Stimulated activated CD4-positive, alpha-beta T cell treated with anti-CD3 and anti-CD28 coated beads, TNF-alpha, amount 100 ng/mL, for 24 hours (primary cell): ENCODE results near the gene DEFB131B.
"Not testable (repeated sequence)": the region's sequence is repeated elsewhere in the genome, so short reads cannot be mapped to it uniquely, and the experiment has no call there.

ENCODE experiments used
- DNase-seq, 3 experiments: peaks; one replicate each; pipeline ENCODE4 v3.0.0-alpha.2; 2020; ENCODE audit warnings: low read depth in 3 of 3

The DEFB131B gene

GRCh38 chr11:71878059-71878458 lies at the start of gene DEFB131B:
Gene DEFB131B (plus strand): TSS chr11:71878453. CDS start chr11:71878453, 0 bp downstream.
- not testable (repeated sequence) for DNase-seq

- not testable (repeated sequence) for DNase-seq
Measured at GRCh38 chr11:71829247-71829646, 49.0 kb upstream of the DEFB131B start.

DNA sequence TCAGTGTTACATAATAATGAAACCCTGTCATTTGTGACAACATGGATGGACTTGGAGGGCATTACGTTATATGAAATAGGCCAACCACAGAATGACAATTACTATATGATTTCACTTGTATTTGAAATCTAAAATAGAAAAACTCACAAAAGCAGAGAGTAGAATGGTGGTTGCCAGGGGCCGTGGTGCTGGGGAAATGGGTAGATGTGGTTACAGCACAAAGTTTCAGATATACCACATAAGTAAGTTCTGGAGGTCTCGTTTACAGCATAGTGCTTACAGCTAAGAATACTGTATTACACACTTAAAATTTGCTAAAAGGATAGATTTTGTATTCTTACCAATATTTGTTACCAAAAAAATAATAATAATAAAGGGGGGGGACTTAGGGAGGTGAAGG lies 48.6 kb upstream of the DEFB131B start:
- DNase-seq, result not testable (repeated sequence)

DNA sequence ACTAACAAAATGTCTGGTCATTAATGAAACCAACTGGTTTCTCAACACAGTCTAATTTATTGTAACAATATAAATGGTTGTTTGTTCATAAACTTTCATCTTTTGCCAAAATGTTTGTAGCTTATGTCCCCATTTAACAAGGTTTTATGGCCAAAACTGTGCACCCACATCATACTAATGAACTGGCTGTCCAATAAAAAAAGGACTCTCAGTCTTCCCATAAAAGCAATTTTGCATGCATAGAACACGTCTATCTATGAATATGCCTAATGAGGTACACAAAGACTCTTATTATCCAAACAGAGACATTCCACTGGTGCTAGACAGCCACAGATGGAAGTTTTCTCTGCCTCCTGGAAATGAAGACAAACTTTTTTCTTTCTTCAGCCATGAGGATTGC lies 45.4 kb upstream of the DEFB131B start, which contains the start of gene DEFB108B:
DEFB108B (plus strand) TSS at position 390 of the 400 bp plus-strand sequence; CDS start at position 390, 0 bp downstream.
- DNase-seq, result not testable (repeated sequence)

DNA sequence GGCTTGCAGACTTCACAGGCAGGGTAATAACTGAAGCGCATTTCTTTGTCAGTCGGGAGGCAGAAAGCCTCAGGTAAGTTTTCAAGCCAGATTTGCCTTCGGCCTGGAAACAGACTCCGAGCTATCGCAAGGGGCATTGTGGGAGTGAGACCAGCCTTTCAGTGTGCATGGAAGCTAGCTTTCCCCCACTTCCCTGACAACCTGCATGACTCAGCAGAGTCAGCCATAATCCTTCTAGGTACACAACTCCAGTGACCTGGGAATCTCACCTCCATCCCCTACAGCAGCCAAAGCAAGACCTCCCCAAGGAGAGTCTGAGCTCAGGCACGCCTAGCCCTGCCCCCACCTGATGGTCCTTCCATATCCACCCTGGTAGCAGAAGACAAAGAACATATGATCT lies 35.5 kb upstream of the DEFB131B start:
- not testable (repeated sequence) for DNase-seq

DNA sequence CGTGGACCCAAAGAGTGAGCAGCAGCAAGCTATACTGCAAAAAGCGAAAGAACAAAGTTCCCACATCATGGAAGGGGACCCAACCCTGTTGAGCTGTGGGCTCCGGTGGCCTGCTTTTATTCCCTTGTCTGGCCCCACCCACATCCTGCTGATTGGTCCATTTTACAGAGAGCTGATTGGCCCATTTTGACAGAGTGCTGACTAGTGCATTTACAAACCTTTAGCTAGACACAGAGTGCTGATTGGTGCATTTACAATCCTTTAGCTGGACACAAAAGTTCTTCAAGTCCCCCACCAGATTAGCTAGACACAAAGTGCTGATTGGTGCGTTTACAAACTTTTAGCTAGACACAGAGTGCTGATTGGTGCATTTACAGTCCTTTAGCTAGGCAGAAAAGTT lies 34.9 kb upstream of the DEFB131B start:
- not testable (repeated sequence) for DNase-seq

- DNase-seq, result no peak
Measured at GRCh38 chr11:71843858-71844257, 34.4 kb upstream of the DEFB131B start.

DNA sequence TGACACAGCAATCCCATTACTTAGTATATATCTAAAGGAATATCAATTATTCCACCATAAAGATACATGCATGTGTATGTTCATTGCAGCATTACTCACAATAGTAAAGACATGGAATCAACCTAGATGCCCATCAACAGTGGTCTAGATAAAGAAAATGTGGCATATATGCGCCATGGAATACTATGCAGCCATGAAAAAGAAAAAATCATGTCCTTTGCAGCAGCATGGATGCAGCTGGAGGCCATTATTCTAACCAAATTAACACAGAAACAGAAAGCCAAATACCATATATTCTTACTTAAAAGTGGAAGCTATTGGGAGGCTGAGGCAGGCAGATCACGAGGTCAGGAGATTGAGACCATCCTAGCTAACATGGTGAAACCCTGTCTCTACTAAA lies 24.4 kb upstream of the DEFB131B start:
- DNase-seq, result not testable (repeated sequence)

GRCh38 chr11:71855880-71856279 lies 22.4 kb upstream of the DEFB131B start:
- not testable (repeated sequence) for DNase-seq

DNA sequence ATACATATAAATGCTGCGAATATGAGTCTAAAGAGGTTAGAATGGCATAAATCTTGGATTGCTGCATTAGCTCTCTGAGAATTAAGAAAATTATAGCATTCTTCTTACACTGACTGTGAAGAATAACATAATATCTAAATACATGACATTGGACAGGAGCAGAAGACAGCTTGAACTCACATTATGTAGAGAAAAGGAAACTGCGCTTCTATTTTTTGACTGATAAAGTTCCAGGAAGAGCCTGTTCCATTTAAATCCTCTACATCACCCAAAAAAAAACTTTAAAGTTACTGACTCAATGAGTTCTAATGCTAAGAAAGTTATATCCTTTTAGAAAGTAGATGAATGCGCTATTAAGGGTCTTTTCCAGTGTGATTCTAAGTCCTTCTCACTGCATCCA lies 17.4 kb upstream of the DEFB131B start:
- not testable (repeated sequence) for DNase-seq

- not testable (repeated sequence) for DNase-seq
Measured at GRCh38 chr11:71863978-71864627, 14.2 kb upstream of the DEFB131B start.

DNA sequence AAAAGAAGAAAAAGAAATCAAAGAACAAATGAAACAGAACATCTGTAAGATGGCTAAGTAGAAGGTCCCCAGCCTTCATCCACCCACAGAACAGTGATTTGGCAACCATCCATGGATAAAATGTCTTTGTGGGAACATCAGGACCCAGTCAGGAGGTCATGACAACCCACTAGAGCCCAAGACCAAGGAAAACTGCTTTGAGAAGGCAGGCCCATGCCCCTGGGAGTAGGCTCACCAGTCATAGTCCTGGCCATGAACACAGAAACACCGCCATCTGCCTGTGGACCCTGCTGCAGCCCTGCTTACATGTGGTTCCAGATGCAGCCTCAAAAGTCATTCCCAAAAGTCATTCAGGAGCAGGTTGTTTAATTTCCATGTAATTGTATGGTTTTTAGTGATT lies 11.0 kb upstream of the DEFB131B start:
- DNase-seq, result not testable (repeated sequence)

GRCh38 chr11:71869931-71870330 lies 8.3 kb upstream of the DEFB131B start:
- DNase-seq, result not testable (repeated sequence)

GRCh38 chr11:71870661-71871060 lies 7.6 kb upstream of the DEFB131B start:
- not testable (repeated sequence) for DNase-seq

GRCh38 chr11:71876262-71876661 lies 2.0 kb upstream of the DEFB131B start:
- DNase-seq, result not testable (repeated sequence)

DNA sequence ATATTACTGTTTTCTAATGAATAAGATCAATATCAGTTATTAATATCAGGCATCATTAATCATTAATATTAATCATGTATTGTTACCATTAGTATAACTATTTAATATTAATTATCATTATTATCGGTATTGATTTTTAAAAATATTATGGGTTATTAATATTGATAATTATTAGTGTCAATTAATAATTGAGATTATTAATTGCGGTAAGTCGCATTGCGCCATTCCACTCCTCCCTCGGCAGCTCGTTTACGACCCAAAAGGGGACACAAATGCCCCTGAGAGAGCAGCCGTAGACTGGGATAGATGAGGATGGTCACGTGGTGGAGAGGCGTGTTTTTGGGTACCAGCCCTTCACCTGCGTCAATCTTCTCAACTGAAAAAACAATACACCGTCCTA lies 7.6 kb downstream of the DEFB131B start:
- DNase-seq, result not testable (repeated sequence)

GRCh38 chr11:71888335-71889010 lies 10.2 kb downstream of the DEFB131B start:
- not testable (repeated sequence) for DNase-seq

GRCh38 chr11:71889181-71889872 lies 11.1 kb downstream of the DEFB131B start:
- not testable (repeated sequence) for DNase-seq

GRCh38 chr11:71895961-71896360 lies 17.7 kb downstream of the DEFB131B start:
- DNase-seq, result no peak

GRCh38 chr11:71901137-71901536 lies 22.9 kb downstream of the DEFB131B start:
- DNase-seq, result not testable (repeated sequence)

DNA sequence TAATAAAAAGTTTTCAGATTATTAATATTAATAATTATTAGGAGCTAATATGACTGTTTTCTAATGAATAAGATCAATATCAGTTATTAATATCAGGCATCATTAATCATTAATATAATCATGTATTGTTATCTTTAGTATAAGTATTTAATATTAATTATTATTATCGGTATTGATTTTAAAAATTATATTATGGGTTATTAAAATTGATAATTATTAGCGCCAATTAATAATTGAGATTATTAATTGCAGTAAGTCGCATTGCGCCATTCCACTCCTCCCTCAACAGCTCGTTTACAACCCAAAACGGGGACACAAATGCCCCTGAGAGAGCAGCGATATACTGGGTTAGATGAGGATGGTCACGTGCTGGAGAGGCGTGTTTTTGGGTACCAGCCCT lies 30.0 kb downstream of the DEFB131B start:
- DNase-seq, result no peak

DNA sequence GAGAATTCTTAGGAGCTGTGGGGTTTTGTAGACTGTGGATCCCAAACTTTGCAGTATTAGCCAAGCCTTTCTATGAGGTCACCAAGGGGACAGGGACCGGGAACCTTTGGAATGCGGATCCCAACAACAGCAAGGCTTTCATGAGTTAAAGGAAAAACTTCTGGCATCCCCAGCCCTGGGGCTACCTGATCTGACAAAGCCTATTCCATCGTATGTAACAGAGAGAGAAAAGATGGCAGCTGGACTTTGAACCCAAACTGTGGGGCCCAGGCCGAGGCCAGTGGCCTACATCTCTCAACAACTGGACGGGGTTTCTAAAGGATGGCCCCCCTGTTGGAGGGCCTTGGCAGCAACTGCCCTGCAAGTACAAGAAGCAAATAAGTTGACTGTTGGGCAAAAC lies 32.5 kb downstream of the DEFB131B start:
- not testable (repeated sequence) for DNase-seq
